Activated CD8-positive, alpha-beta memory T cell treated with anti-CD3 and anti-CD28 coated beads for 1 hour (primary cell): ENCODE measurements around the gene CAPN14.

ENCODE experiments used
- DNase-seq, 2 donors: peaks; one replicate each; pipeline ENCODE4 v3.0.0-alpha.2; 2020; ENCODE audit warnings: low read depth in 1 of 2; ENCODE audit errors: extremely low read depth in 1 of 2

The CAPN14 gene

GRCh38 chr2:31217465-31218200, at the start of gene CAPN14:
Gene CAPN14, minus strand, starts transcription at chr2:31217515. Its CDS starts 12,068 bp downstream, at chr2:31205447.
- no peak for DNase-seq

DNA sequence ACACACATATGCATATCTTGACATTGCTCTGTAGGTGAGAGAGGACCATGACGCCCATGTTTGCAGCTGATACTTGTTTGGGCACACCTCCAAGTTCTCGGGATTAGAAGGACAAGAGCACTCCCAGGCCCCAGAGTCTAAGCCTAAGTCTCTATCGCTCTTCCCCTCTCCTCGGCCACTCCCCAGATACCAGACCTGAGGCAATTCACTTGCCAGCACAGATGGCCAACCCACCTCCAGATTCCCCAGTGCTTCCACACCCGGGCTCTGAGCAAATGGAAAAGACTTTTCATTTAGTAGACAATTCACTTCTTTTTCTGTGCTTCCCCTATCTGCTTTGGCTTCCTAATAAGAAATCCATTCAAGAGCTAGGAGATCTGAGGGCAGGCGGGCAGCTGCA, 49.5 kb upstream of the CAPN14 start:
- DNase-seq: no peak

DNA sequence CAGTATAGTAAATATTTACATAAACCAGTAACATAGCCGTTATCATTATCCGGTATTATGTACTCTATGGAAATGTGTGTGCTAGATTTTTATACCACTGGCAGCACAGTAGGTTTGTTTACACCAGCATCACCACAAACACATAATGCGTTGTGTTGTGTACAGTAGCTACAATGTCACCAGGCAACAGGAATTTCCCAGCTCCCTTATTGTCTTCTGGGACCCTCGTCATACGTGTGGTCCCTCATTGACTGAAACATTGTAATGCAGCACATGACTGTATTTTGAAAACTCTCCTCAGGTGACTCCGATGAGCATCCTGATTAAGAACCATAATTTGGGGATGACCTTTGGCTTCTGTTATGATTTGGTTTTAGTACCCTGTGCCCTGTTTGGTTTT, 47.9 kb upstream of the CAPN14 start:
- DNase-seq: no peak

DNA sequence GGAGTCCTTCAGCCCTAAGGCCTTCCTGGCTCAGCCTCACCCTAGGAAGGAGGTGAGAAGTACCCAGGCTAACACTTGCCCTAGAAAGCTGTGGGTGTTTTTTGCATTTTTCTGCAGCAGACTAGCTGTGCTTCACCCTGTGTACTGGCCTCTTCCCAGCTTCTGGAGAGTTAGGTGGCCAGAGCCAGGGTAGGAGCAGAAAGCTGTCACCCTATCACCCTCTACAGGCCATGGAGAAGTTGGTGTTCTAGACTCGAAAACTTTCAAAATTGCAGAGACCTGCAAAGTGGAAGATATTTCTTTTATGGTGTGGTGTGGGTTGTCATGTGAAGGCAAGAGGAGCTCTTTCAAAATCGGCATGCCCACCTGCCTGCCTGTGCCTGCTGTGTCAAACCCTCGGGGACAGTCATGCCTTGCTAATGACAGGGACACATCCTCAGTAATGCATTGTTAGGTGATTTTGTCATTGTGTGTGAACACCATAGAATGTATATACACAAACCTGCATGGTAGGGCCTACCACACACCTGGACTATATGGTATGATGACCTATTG, 46.4 kb upstream of the CAPN14 start:
- DNase-seq: no peak

DNA sequence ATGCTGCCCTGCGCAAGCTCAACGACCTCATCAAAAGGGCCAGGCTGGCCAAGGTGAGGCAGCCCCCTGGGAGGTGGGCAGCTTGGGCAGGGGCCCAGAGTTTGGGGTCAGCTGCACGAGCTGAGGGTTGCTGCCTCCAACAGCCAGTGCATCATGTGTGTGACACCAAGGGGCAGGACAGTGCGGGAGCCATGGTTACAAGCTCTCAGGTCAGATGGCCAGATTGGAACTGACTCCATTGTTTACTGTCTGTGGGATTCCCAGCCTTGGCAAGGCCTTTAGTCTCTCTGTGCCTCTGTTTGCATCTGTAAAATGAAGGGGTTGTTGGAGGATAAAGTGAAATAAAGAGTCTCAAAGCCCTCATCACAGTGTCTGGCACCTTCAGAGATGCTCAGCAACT, 43.6 kb upstream of the CAPN14 start:
- DNase-seq: no peak

- DNase-seq: no peak
These were observed 41.8 kb upstream of the CAPN14 start for GRCh38 chr2:31259075-31259474.

GRCh38 chr2:31258351-31258750, 41.0 kb upstream of the CAPN14 start:
- no peak for DNase-seq

GRCh38 chr2:31256611-31257382, 39.5 kb upstream of the CAPN14 start:
- no peak for DNase-seq

DNA sequence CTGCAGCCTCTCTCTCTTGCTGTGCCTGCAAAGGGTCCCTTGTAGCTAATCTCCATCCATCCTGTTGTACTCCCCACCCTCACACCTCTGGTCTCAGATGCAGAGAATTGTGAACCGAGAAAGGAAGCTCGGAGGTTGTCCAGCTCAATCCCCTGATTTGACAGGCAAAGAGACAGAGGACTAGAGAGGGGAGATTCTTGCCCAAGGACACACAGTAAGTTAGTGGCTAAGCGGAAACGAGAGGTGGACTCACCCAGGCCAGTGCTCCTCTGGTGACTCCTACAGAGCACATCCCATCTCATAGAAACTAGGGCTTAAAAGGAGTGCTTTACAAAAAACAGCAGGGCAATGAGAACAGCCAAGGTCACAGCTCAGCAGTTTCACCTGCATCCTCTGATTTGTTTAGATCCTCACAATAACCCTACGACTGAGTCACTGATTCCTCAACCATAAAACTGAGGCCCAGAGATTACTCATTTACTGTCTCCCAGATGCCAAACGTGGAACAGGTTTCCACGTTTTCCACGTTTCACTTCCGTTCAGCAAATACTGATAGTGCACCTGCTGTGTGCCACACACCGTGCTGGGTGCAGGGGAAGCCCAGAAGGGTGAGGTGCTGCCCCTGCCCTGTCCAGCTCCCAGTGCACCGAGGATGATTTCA, 38.7 kb upstream of the CAPN14 start:
- DNase-seq: no peak

- no peak for DNase-seq
These were observed 37.2 kb upstream of the CAPN14 start for GRCh38 chr2:31254237-31255203.

- DNase-seq: no peak
These were observed 36.2 kb upstream of the CAPN14 start for GRCh38 chr2:31253356-31254131.

GRCh38 chr2:31251851-31252250, 34.5 kb upstream of the CAPN14 start:
- DNase-seq: no peak

DNA sequence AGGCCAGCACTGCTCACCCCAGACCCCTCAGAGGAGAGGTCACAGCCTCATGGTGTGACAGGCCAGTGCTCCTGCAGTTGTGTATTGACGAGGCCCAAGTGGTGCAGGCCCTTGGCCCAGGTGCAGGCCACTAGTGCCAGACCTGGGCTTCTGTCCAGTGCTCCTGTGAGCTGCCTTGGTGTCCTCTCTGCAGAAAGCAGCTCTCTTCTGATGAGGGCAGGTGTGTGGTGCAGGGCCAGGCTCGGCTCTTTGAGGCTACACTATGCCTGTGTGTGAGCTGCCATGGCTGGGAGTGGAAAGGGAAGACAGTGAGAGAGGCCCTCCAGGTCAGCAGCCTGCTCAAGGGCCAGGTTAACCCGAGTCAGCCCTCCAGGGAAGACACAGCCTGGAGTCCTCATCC, 33.7 kb upstream of the CAPN14 start:
- DNase-seq: no peak

DNA sequence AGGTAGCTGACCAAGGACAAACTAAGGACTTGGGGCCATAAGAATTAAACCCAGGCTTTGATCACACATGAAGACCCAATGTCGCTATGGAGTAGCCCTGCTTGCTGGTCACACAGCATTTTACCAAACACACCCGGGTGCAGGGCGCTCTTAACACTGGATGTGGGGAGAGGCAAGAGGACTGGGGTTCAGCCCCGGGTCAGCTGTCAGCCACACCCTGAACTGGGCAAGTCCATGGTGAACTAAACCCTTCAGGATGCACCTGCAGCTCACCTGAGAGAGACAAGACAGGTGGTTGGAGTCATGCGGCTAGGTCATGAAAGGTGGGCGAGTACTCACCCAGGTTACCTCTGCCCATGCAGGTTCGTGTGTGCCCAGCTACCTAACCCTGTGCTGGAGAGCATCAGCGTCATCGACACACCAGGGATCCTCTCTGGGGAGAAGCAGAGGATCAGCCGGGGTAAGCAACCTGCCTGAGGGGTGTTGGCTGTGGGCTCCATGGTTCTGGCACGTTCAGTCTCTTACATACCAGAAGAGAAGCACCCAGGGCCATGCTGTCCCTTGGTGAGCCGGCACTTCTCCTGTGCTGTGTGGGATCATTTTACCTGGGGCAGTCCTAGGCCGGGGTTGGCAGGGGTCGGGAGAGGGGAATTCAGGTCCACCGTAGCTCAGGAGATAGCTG, 31.8 kb upstream of the CAPN14 start:
- no peak for DNase-seq

DNA sequence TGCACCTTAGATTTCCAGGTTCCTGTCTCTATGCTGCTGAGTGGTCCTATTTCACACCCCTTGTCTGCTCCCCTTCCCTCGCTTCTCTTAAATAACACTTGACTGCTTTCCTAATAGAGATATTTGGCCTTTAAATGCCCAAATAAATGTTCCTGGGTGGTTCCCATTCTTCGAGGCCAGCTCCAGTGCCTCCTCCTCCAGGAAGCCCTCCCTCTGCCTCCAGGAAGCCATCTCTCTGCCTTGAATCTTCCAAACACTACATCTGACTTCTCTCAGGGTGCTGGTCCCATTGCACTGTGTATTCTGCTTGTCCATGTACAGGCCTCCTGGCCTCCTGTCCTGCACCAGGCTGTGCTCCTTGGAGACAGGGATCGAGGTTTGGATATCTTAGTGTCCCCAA, 30.8 kb upstream of the CAPN14 start:
- no peak for DNase-seq

GRCh38 chr2:31247711-31248110, 30.4 kb upstream of the CAPN14 start:
- no peak for DNase-seq

DNA sequence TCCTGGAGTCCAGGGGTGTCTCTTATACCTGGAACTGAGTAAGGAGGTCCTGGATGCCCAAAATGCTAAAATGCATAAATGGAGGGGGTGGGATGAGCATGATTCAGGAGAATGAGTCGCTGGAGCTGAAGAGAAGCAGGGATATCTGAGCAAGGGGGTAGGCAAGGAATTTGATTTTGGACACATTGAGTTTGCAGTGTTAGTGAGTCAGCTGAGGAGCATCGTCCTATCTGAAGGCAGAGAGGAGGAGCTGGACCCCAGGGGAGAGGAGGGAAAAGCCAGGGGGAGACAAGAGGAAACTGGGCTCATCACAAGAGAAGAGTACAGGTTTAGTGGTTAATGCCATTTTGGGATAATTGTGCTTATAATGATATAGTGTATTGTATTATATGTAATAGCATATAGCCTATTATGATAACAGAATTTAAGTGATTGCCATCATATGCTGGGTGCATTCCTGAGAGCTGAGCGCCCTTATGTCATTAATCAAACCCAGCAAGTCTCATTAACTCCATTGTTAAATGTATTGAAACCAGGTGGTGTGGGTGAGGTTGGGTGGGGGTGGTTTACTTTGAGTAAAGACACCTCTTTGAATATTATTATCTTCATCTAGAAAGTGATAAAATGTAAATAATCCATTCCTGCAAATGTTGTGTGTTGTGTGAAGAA, 29.0 kb upstream of the CAPN14 start:
- no peak for DNase-seq

GRCh38 chr2:31244101-31244500, 26.8 kb upstream of the CAPN14 start:
- no peak for DNase-seq

GRCh38 chr2:31243053-31243452, 25.7 kb upstream of the CAPN14 start:
- DNase-seq: no peak
